B cell (primary cell): ENCODE results near the gene TCAP. TPM values are rescaled to one million over a fixed set of nuclear protein-coding genes. Genes with fewer than 3 reads are reported as not detected.

Source experiments
- ATAC-seq: fragments of 200-7000 bp; cut with Tn5 transposase; one replicate; pipeline ENCODE4 v1.10.0; 2021; ENCODE audit warnings: low read depth, mild to moderate bottlenecking, moderate number of reproducible peaks, moderate library complexity
- CTCF ChIA-PET: fragments of 350-600 bp; sonication (Branson Sonifier 250); formaldehyde crosslinking; loops from one replicate; lab custom pipeline; 2021; ENCODE audit warnings: antibody characterized with exemption, inconsistent platforms; lab: Charles Lee
- POLR2A ChIA-PET: fragments of 350-600 bp; sonication (Branson Sonifier 250); formaldehyde crosslinking; loops from one replicate; lab custom pipeline; 2021; ENCODE audit warnings: antibody characterized with exemption; lab: Charles Lee
- DNase-seq: peaks from one replicate; pipeline ENCODE4 v3.0.0; 2013
- H2AFZ ChIP-seq: 2 replicates; pipeline ENCODE4 v1.6.1; 2012; ENCODE audit warnings: mild to moderate bottlenecking, low read depth, low read length; ENCODE audit not compliant: insufficient read depth, poor library complexity, severe bottlenecking
- H3K27ac ChIP-seq, 2 donors: 1 replicate in 1 of 2; 2 replicates in 1 of 2; pipeline ENCODE4 v1.5.1; 2012 to 2013; ENCODE audit warnings: low read length in 2 of 2, mild to moderate bottlenecking in 2 of 2, moderate library complexity in 1 of 2
- H3K27me3 ChIP-seq, 4 experiments: fragments of 200-600 bp in 1 of 4; sonication (generic) in 1 of 4; replicated peaks in 1 of 4; 1 replicate in 2 of 4; 2 replicates in 2 of 4; pipeline versions ENCODE4 v1.6.1 to v1.7.0; 2013 to 2016; ENCODE audit warnings: low read length in 3 of 4, mild to moderate bottlenecking in 2 of 4, mixed read lengths in 1 of 4, moderate library complexity in 1 of 4; ENCODE audit not compliant: insufficient read depth in 4 of 4, control insufficient read depth in 3 of 4; ENCODE audit errors: control extremely low read depth in 1 of 4
- H3K36me3 ChIP-seq, 2 experiments: replicated peaks in 1 of 2; 1 replicate in 1 of 2; 2 replicates in 1 of 2; pipeline versions ENCODE4 v1.6.1 to v1.7.1; 2013; ENCODE audit warnings: low read length in 1 of 2; ENCODE audit not compliant: insufficient read depth in 2 of 2, control insufficient read depth in 1 of 2; ENCODE audit errors: control extremely low read depth in 1 of 2, extremely low read depth in 1 of 2
- H3K4me1 ChIP-seq, 2 donors: fragments of 200-600 bp in 1 of 2; sonication (generic) in 1 of 2; 1 replicate in 1 of 2; 2 replicates in 1 of 2; pipeline versions ENCODE4 v1.5.1 to v1.6.1; 2013 to 2017; ENCODE audit warnings: low read length in 2 of 2; ENCODE audit not compliant: control insufficient read depth in 2 of 2, insufficient read depth in 2 of 2
- H3K4me2 ChIP-seq: replicated peaks from 2 replicates; pipeline ENCODE3; 2012; ENCODE audit warnings: mild to moderate bottlenecking, low read depth, low read length; ENCODE audit not compliant: poor library complexity, severe bottlenecking
- H3K4me3 ChIP-seq, 5 experiments: fragments of 200-600 bp in 1 of 5; sonication (generic) in 1 of 5; 1 replicate in 3 of 5; 2 replicates in 2 of 5; pipeline versions ENCODE4 v1.5.1 to v1.7.0; 2011 to 2016; ENCODE audit warnings: low read length in 4 of 5, mild to moderate bottlenecking in 4 of 5, low read depth in 2 of 5, control low read depth in 1 of 5, moderate library complexity in 1 of 5; ENCODE audit not compliant: insufficient read depth in 1 of 5; ENCODE audit errors: control extremely low read depth in 1 of 5, extremely low read depth in 1 of 5
- H3K79me2 ChIP-seq: fragments of 200-600 bp; sonication (generic); one replicate; pipeline ENCODE4 v1.6.0; 2016; ENCODE audit warnings: low read length; ENCODE audit not compliant: control insufficient read depth, insufficient read depth
- H3K9ac ChIP-seq: fragments of 200-600 bp; sonication (generic); 2 replicates; pipeline ENCODE4 v1.6.1; 2017; ENCODE audit warnings: mild to moderate bottlenecking, low read length, moderate library complexity
- H3K9me3 ChIP-seq, 3 donors: one replicate each; pipeline versions ENCODE4 v1.6.1 to v1.7.1; 2013; ENCODE audit warnings: low read length in 2 of 3; ENCODE audit not compliant: control insufficient read depth in 2 of 3, insufficient read depth in 1 of 3; ENCODE audit errors: control extremely low read depth in 1 of 3
- H4K20me1 ChIP-seq: 2 replicates; pipeline ENCODE4 v1.6.0; 2012; ENCODE audit warnings: mild to moderate bottlenecking, low read length; ENCODE audit not compliant: insufficient read depth, control insufficient read depth, poor library complexity, severe bottlenecking
- H3K27ac Mint-ChIP-seq: one replicate; pipeline ENCODE4 v1.8.0; 2021; ENCODE audit warnings: mixed read lengths
- H3K27me3 Mint-ChIP-seq: one replicate; pipeline ENCODE4 v1.8.0; 2021; ENCODE audit warnings: mixed read lengths
- H3K4me1 Mint-ChIP-seq: one replicate; pipeline ENCODE4 v1.8.0; 2021; ENCODE audit warnings: mixed read lengths
- H3K4me3 Mint-ChIP-seq: one replicate; pipeline ENCODE4 v1.8.0; 2021; ENCODE audit warnings: mixed read lengths
- H3K9me3 Mint-ChIP-seq: one replicate; pipeline ENCODE4 v1.8.0; 2022; ENCODE audit warnings: mixed read lengths; ENCODE audit not compliant: insufficient read depth
- EZH2 ChIP-seq: IDR thresholded peaks from 2 replicates; pipeline ENCODE4 v1.6.1; 2012; ENCODE audit warnings: borderline replicate concordance, low read depth, mild to moderate bottlenecking, moderate library complexity, low read length; ENCODE audit not compliant: insufficient read depth, poor library complexity, severe bottlenecking
- WGBS: methylation state at CpG from one replicate; pipeline ENCODE4 v1.1.5; 2013; ENCODE audit warnings: missing lambda C conversion rate; ENCODE audit not compliant: insufficient coverage; 5-methylcytosine and 5-hydroxymethylcytosine counted together
- intact Hi-C: fragments of 100-400 bp; cut with micrococcal nuclease; formaldehyde crosslinking; loops from one replicate; pipeline ENCODE4 v1.10.0; 2022
- polyA plus RNA-seq: library from polyadenylated mRNA; depleted of rRNA; stranded (reverse); fragments of >200 nt; gene quantifications from 2 replicates; pipeline ENCODE4 v1.2.3, GENCODE V29; 2012
- total RNA-seq, 2 donors: library from RNA; stranded (reverse); fragments of 120-200 nt in 1 of 2; gene quantifications; 1 replicate in 1 of 2; 2 replicates in 1 of 2; pipeline versions ENCODE4 v1.2.3 to v1.2.4, GENCODE V29; 2013 to 2022
- TF ChIP-seq, protein P1 (sequence below): fragments of 200-600 bp; IDR thresholded peaks from one replicate; pipeline ENCODE4 v1.8.0; 2022; ENCODE audit warnings: antibody characterized with exemption, mild to moderate bottlenecking

The TCAP gene
- total and polyA plus RNA-seq, 2 donors (not counting 1 experiment from before 2014, with no cell fraction given), result 3.8 to 5.1 TPM

DNA sequence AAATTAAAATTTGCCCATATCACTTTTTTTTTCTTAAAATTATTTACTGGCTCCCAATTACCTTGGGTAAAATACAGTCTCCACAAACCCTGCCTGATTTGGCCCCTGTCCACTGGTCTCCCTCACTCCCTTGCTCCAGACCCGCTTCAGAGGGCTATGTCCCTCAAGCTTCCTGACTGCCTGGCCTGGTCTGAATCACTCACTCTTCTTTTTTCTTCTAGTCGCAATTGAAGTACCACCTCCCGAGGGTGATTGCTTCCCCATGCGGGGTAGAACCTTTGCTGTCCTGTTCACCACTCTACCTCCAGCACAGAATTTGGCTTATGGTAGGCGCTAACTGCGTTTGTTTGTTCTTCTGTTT lies 23.3 kb downstream of the TCAP start:
- Histone ChIP-seq H3K4me3 (peak overlapping the region; percentile 65 to 92 (median 75)), H2AFZ (peak overlapping the region; percentile 97), H3K9me3 (no peaks in the 10 kb centered on the region), H3K27ac (peak overlapping the region; percentile 70 to 87), H3K27me3 (no peaks in the 10 kb centered on the region), H4K20me1 (no peaks in the 10 kb centered on the region), H3K4me1 (peaks cover 15 to 18% of the 10 kb centered on the region in 2 donors), H3K36me3 (peaks cover 0 to 12% of the 10 kb centered on the region in 2 experiments), H3K4me2 (peak overlapping the region; percentile 77), H3K79me2 (no peaks in the 10 kb centered on the region), H3K9ac (peak overlapping the region; percentile 74)
- 17% methylated on average over 3 of the region's 6 CpGs for WGBS
- ChIA-PET CTCF (interaction anchor here (0.9 to 3.3 kb wide), 8 partner anchors 10 to 292 kb away, joined by 3 to 15 read pairs (median 4); partner anchors contain the start of genes PNMT and PSMD3), POLR2A (interaction anchor here (1.0 to 2.0 kb wide), 5 partner anchors 10 to 177 kb away, joined by 3 to 14 read pairs (median 10); no protein-coding TSS in a partner anchor)
- no peaks in the 10 kb centered on the region for H3K9me3 Mint-ChIP-seq
- H3K27me3 Mint-ChIP-seq, result no peaks in the 10 kb centered on the region
- peaks cover 21% of the 10 kb centered on the region for H3K4me1 Mint-ChIP-seq
- DNase-seq, result no peak
- no peak for ATAC-seq
- intact Hi-C loops, result loop anchor here (1.0 to 5.0 kb wide), 5 partner anchors 9 to 264 kb away; partner anchors contain the start of genes CDK12, MIEN1 and PNMT
- TF ChIP-seq EZH2, result no peak
- TF ChIP-seq, protein P1, sequence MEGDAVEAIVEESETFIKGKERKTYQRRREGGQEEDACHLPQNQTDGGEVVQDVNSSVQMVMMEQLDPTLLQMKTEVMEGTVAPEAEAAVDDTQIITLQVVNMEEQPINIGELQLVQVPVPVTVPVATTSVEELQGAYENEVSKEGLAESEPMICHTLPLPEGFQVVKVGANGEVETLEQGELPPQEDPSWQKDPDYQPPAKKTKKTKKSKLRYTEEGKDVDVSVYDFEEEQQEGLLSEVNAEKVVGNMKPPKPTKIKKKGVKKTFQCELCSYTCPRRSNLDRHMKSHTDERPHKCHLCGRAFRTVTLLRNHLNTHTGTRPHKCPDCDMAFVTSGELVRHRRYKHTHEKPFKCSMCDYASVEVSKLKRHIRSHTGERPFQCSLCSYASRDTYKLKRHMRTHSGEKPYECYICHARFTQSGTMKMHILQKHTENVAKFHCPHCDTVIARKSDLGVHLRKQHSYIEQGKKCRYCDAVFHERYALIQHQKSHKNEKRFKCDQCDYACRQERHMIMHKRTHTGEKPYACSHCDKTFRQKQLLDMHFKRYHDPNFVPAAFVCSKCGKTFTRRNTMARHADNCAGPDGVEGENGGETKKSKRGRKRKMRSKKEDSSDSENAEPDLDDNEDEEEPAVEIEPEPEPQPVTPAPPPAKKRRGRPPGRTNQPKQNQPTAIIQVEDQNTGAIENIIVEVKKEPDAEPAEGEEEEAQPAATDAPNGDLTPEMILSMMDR, result no peak
- peak overlapping the region; percentile 98 for H3K27ac Mint-ChIP-seq
- H3K4me3 Mint-ChIP-seq, result peak overlapping the region; percentile 99

DNA sequence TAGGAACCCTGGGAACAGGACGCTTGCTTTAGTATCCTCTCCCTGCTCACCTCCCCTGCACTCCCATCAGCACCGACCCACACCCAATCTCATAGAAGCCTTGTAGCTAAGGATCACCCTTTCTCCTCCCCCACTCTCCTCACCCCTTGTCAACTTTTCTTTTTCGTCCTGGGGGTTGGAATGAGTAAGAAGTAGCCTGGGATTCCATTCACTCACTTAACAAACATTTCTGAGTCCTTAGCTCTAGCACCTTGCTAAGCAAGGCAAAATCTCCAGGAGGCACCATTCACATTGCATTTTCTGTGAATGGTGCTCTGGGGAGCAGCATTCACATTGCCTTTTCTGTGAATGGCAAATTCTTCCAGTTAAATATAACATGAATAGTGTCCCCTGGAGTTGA lies 23.8 kb downstream of the TCAP start:
- no peaks in the 10 kb centered on the region for H3K27me3 ChIP-seq
- 80% methylated on average over 1 of the region's 3 CpGs for WGBS
- peaks cover 15 to 18% of the 10 kb centered on the region in 2 donors for H3K4me1 ChIP-seq
- H3K4me2 ChIP-seq, result peak overlapping the region; percentile 77
- peaks cover 0 to 10% of the 10 kb centered on the region in 2 experiments for H3K36me3 ChIP-seq
- intact Hi-C loops, result loop anchor here (1.0 to 5.0 kb wide), 5 partner anchors 10 to 264 kb away; partner anchors contain the start of genes CDK12, MIEN1 and PNMT
- H3K4me3 ChIP-seq, result peak overlapping the region in 1 of 5 experiments; percentile 75
- DNase-seq (no peak), ATAC-seq (no peak)
- peaks cover 21% of the 10 kb centered on the region for H3K4me1 Mint-ChIP-seq
- no peak for TF ChIP-seq EZH2
- TF ChIP-seq, protein P1, result no peak
- H3K9me3 Mint-ChIP-seq, result no peaks in the 10 kb centered on the region
- POLR2A ChIA-PET, result interaction anchor here (1.1 kb wide), 1 partner anchor 177 kb away, joined by 3 read pairs; no protein-coding TSS in a partner anchor
- H3K27me3 Mint-ChIP-seq, result no peaks in the 10 kb centered on the region
- H4K20me1 ChIP-seq, result no peaks in the 10 kb centered on the region
- H3K4me3 Mint-ChIP-seq, result peak overlapping the region; percentile 99
- H3K27ac Mint-ChIP-seq, result peak overlapping the region; percentile 20
- H3K79me2 ChIP-seq, result no peaks in the 10 kb centered on the region
- CTCF ChIA-PET, result interaction anchor here (2.2 to 3.3 kb wide), 2 partner anchors 20 to 66 kb away, joined by 5 to 15 read pairs; partner anchors contain the start of gene PNMT
- no peaks in the 10 kb centered on the region for H3K9me3 ChIP-seq
- H3K27ac ChIP-seq, result no peak overlapping the region
- H2AFZ ChIP-seq, result peak overlapping the region; percentile 97
- peak overlapping the region; percentile 74 for H3K9ac ChIP-seq
